Measurements from ENCODE around the gene ZWILCH.

DNA sequence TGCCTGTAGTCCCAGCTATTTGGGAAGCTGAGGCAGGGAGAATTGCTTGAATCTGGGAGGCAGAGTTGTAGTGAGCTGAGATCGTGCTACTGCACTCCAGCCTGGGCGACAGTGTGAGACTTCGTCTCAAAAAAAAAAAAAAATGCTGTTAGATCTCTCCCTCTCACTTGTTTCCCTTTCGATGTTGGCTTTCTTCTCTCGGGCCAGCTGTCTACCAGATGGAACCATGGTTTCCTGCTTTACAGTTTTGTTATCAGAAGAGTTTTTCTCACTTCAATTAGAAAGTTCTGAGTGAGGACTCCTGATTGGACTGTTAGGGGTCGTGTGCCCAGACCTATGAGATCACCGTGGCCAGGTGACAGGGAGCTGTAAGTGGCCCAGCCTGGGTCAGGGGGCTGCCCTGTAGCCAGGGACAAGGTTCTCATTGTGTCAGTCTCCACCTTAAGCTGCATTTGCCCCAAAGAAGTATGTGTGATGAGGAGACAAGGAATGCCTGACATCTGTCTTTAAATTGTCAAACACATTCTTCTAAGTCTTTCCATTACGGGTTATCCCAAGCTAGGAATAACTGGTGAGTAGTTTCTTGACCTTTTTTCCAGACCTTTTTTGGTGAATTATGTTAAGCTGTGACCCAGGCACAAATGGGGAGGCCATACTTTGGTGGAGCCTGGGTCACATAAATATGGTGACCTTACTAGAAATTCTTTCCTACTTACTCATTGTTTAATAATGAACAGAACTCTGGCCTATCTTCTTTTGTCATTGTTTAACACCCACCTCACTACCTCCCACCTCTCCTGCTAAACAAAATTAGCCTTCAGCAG is 32.7 kb upstream of the ZWILCH start:
- TF ChIP-seq, protein P1, sequence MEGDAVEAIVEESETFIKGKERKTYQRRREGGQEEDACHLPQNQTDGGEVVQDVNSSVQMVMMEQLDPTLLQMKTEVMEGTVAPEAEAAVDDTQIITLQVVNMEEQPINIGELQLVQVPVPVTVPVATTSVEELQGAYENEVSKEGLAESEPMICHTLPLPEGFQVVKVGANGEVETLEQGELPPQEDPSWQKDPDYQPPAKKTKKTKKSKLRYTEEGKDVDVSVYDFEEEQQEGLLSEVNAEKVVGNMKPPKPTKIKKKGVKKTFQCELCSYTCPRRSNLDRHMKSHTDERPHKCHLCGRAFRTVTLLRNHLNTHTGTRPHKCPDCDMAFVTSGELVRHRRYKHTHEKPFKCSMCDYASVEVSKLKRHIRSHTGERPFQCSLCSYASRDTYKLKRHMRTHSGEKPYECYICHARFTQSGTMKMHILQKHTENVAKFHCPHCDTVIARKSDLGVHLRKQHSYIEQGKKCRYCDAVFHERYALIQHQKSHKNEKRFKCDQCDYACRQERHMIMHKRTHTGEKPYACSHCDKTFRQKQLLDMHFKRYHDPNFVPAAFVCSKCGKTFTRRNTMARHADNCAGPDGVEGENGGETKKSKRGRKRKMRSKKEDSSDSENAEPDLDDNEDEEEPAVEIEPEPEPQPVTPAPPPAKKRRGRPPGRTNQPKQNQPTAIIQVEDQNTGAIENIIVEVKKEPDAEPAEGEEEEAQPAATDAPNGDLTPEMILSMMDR (IDR thresholded peaks at IDR 0.05; ENCODE audit: insufficient read depth, low read depth, low read length) = no peak
- TF ChIP-seq EZH2 (IDR thresholded peaks at IDR 0.05; ENCODE audit: insufficient read depth, low read length) = no peak

All from astrocyte (in vitro differentiated cells and primary cell).